Keratinocyte (primary cell): ENCODE results near the gene XIRP2. TPM values are rescaled to one million over a fixed set of nuclear protein-coding genes. Genes with fewer than 3 reads are reported as not detected.

Experiments
- DNase-seq: peaks from one replicate; pipeline ENCODE4 v3.0.0-alpha.2; 2011; ENCODE audit warnings: low read depth, missing footprints, low spot score
- FAIRE-seq: peaks from 2 replicates; lab custom pipeline; 2011; peaks lifted over from hg19 to GRCh38; lab: Jason Lieb, UNC
- H2AFZ ChIP-seq: 2 replicates; pipeline ENCODE4 v1.6.0; 2012; ENCODE audit warnings: low read length, control low read depth, inconsistent platforms; ENCODE audit not compliant: control insufficient read depth
- H3K27ac ChIP-seq: 2 replicates; pipeline ENCODE4 v1.5.1; 2011; ENCODE audit warnings: low read length; ENCODE audit not compliant: control insufficient read depth, insufficient read depth
- H3K27me3 ChIP-seq: 3 replicates; pipeline ENCODE4 v1.6.0; 2011; ENCODE audit warnings: low read length; ENCODE audit not compliant: control insufficient read depth, insufficient read depth; ENCODE audit errors: extremely low read depth
- H3K36me3 ChIP-seq, 2 experiments: 2 replicates in 1 of 2; 3 replicates in 1 of 2; pipeline ENCODE4 v1.5.1; 2011; ENCODE audit warnings: low read length in 2 of 2, mild to moderate bottlenecking in 1 of 2; ENCODE audit not compliant: control insufficient read depth in 2 of 2, insufficient read depth in 2 of 2; ENCODE audit errors: extremely low read depth in 1 of 2
- H3K4me1 ChIP-seq: 3 replicates; pipeline ENCODE4 v1.5.1; 2011; ENCODE audit warnings: low read length; ENCODE audit not compliant: control insufficient read depth, insufficient read depth; ENCODE audit errors: extremely low read depth
- H3K4me2 ChIP-seq: 3 replicates; pipeline ENCODE4 v1.6.0; 2011; ENCODE audit warnings: low read depth, low read length; ENCODE audit not compliant: control insufficient read depth, insufficient read depth; ENCODE audit errors: extremely low read depth
- H3K4me3 ChIP-seq, 3 experiments: fragments of 200-600 bp in 1 of 3; sonication (generic) in 1 of 3; 2 replicates in 2 of 3; 3 replicates in 1 of 3; pipeline ENCODE4 v1.5.1; 2011 to 2016; ENCODE audit warnings: low read length in 3 of 3, mild to moderate bottlenecking in 3 of 3, control low read depth in 2 of 3, inconsistent platforms in 1 of 3, low read depth in 1 of 3, mixed read lengths in 1 of 3, mixed run types in 1 of 3, moderate library complexity in 1 of 3; ENCODE audit not compliant: control insufficient read depth in 2 of 3, insufficient read depth in 2 of 3; ENCODE audit errors: extremely low read depth in 1 of 3
- H3K79me2 ChIP-seq: 2 replicates; pipeline ENCODE4 v1.6.0; 2012; ENCODE audit warnings: low read length; ENCODE audit not compliant: control insufficient read depth, insufficient read depth
- H3K9ac ChIP-seq: 3 replicates; pipeline ENCODE4 v1.6.0; 2011; ENCODE audit warnings: low read length; ENCODE audit not compliant: control insufficient read depth, insufficient read depth; ENCODE audit errors: extremely low read depth
- H3K9me1 ChIP-seq: 3 replicates; pipeline ENCODE4 v1.6.0; 2011; ENCODE audit warnings: low read length; ENCODE audit not compliant: control insufficient read depth, insufficient read depth; ENCODE audit errors: extremely low read depth
- H3K9me3 ChIP-seq: 2 replicates; pipeline ENCODE4 v1.5.1; 2012; ENCODE audit warnings: low read depth, low read length; ENCODE audit not compliant: control insufficient read depth
- H4K20me1 ChIP-seq: 3 replicates; pipeline ENCODE4 v1.6.0; 2011; ENCODE audit warnings: low read length; ENCODE audit not compliant: control insufficient read depth, insufficient read depth; ENCODE audit errors: extremely low read depth
- EZH2 ChIP-seq: IDR thresholded peaks from one replicate; pipeline ENCODE4 v1.6.1; 2012; ENCODE audit warnings: inconsistent platforms, mild to moderate bottlenecking, low read length, moderate library complexity
- dilution Hi-C: fragments of 300-500 bp; cut with MboI; formaldehyde crosslinking; loops from one replicate; pipeline ENCODE4 v1.7.0; 2020; ENCODE audit warnings: low sequenced_read_pairs; ENCODE audit not compliant: extremely low pct_ligation_motif_present
- polyA plus RNA-seq, 5 experiments: library from polyadenylated mRNA; depleted of rRNA in 3 of 5; stranded (reverse) in 3 of 5; stranded (forward) in 1 of 5; unstranded in 1 of 5; fragments of >200 nt; gene quantifications; 1 replicate in 1 of 5; 2 replicates in 3 of 5; 3 replicates in 1 of 5; pipeline versions ENCODE4 v1.2.1 to v1.2.3, GENCODE V29; 2011 to 2012; ENCODE audit warnings: missing spikeins in 2 of 5, low read depth in 1 of 5, low replicate concordance in 1 of 5
- TF ChIP-seq, protein P1 (sequence below), 3 experiments: IDR thresholded peaks in 1 of 3; conservative IDR thresholded peaks in 1 of 3; optimal IDR thresholded peaks in 1 of 3; 2 replicates in 2 of 3; 3 replicates in 1 of 3; pipeline versions ENCODE3 to v1.5.1; 2011; ENCODE audit warnings: low read length in 3 of 3, mild to moderate bottlenecking in 3 of 3, moderate library complexity in 2 of 3, control low read depth in 1 of 3, inconsistent platforms in 1 of 3; ENCODE audit not compliant: insufficient read depth in 2 of 3; ENCODE audit errors: extremely low read depth in 1 of 3

XIRP2 gene
- polyA plus RNA-seq, 1 donor (not counting 4 experiments of a cell fraction or from before 2014, with no cell fraction given) = 0.01 TPM

DNA sequence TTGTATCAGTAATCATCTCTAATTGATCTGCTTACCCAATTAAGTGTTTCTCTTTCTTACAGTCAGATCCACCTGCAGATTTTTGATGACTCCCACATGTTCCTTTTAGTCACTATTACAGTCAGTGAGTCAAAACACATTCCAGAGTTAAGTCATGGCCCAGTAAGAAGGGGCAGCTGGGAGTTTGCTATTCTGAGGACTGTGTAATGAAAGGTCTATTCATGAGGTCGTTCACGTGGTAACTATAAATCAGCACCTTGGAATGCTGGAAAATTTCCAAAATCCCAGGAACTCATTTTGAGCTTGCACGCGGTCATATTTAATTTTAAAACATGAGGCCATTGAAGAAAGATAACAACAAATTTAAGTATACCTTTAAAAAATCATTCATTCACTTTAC lies 252.5 kb downstream of the XIRP2 start:
- peak overlapping the region; percentile 3 for H3K4me2 ChIP-seq
- no peak overlapping the region for H3K9ac ChIP-seq
- DNase-seq = peak; percentile 98

DNA sequence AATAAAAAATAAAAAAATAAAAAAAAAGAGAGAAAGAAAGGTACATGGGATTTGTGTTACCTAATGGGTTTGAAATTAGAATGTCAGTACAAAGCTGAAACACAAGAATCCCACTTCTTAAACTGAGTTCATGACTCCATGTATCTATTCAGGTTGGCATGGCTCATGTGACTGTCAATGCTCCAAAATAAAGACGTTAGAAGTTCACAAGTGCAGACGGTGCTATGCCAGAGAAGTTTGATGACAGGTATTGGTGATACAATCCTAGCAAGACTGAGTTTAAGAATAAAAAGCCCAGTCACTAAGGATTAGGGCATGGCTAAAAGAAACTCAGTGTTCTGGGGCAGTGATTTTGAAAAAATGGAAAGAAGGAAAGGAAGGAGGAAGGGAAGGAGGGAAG lies 254.3 kb downstream of the XIRP2 start:
- Histone ChIP-seq H2AFZ (no peak overlapping the region), H3K36me3 (no peaks in the 10 kb centered on the region), H3K27me3 (no peaks in the 10 kb centered on the region), H3K79me2 (no peaks in the 10 kb centered on the region), H3K9ac (no peak overlapping the region), H3K9me3 (no peaks in the 10 kb centered on the region), H3K9me1 (no peaks in the 10 kb centered on the region), H3K4me1 (peaks cover 11% of the 10 kb centered on the region), H3K27ac (no peak overlapping the region), H3K4me3 (no peak overlapping the region), H4K20me1 (no peaks in the 10 kb centered on the region), H3K4me2 (no peak overlapping the region)
- dilution Hi-C loops = no loop called here
- TF ChIP-seq, protein P1, sequence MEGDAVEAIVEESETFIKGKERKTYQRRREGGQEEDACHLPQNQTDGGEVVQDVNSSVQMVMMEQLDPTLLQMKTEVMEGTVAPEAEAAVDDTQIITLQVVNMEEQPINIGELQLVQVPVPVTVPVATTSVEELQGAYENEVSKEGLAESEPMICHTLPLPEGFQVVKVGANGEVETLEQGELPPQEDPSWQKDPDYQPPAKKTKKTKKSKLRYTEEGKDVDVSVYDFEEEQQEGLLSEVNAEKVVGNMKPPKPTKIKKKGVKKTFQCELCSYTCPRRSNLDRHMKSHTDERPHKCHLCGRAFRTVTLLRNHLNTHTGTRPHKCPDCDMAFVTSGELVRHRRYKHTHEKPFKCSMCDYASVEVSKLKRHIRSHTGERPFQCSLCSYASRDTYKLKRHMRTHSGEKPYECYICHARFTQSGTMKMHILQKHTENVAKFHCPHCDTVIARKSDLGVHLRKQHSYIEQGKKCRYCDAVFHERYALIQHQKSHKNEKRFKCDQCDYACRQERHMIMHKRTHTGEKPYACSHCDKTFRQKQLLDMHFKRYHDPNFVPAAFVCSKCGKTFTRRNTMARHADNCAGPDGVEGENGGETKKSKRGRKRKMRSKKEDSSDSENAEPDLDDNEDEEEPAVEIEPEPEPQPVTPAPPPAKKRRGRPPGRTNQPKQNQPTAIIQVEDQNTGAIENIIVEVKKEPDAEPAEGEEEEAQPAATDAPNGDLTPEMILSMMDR (optimal IDR thresholded peaks at IDR 0.05 in 1 of 3, IDR thresholded peaks at IDR 0.05 in 1 of 3, conservative IDR thresholded peaks at IDR 0.05 in 1 of 3; ENCODE audit: extremely low read depth in 1 of 3, insufficient read depth in 2 of 3, low read length in 3 of 3) = no peak
- no peak for TF ChIP-seq EZH2
- no peak for FAIRE-seq
- DNase-seq = no peak

More for the DNA sequence above, 252.5 kb downstream of the XIRP2 start:
- Histone ChIP-seq H3K9me1 (no peaks in the 10 kb centered on the region), H3K27ac (peak overlapping the region; percentile 75), H2AFZ (no peak overlapping the region), H3K4me1 (peaks cover 11% of the 10 kb centered on the region), H3K27me3 (no peaks in the 10 kb centered on the region), H4K20me1 (no peaks in the 10 kb centered on the region), H3K4me3 (no peak overlapping the region), H3K36me3 (no peaks in the 10 kb centered on the region), H3K9me3 (no peaks in the 10 kb centered on the region), H3K79me2 (no peaks in the 10 kb centered on the region)
- peak; percentile 97 for FAIRE-seq
- TF ChIP-seq, protein P1 (optimal IDR thresholded peaks at IDR 0.05 in 1 of 3, IDR thresholded peaks at IDR 0.05 in 1 of 3, conservative IDR thresholded peaks at IDR 0.05 in 1 of 3; ENCODE audit: extremely low read depth in 1 of 3, insufficient read depth in 2 of 3, low read length in 3 of 3) = no peak
- TF ChIP-seq EZH2 = no peak
- dilution Hi-C loops = no loop called here
